ENCODE data around the gene SESTD1.

The SESTD1 gene

GRCh38 chr2:179264368-179265081 is at the start of gene SESTD1:
Gene SESTD1, minus strand, starts transcription at chr2:179264832. Its CDS starts 72,991 bp downstream, at chr2:179191841.
- DNase-seq (ENCODE audit: low read depth): no peak

GRCh38 chr2:179313057-179313456 is 48.4 kb upstream of the SESTD1 start:
- no peak for DNase-seq (ENCODE audit: low read depth)

GRCh38 chr2:179311101-179311500 is 46.5 kb upstream of the SESTD1 start:
- DNase-seq (ENCODE audit: low read depth): no peak

- DNase-seq (ENCODE audit: low read depth): no peak
Observed at GRCh38 chr2:179307616-179308371, 43.2 kb upstream of the SESTD1 start.

- no peak for DNase-seq (ENCODE audit: low read depth)
Observed at GRCh38 chr2:179305125-179305524, 40.5 kb upstream of the SESTD1 start.

GRCh38 chr2:179304424-179304823 is 39.8 kb upstream of the SESTD1 start:
- no peak for DNase-seq (ENCODE audit: low read depth)

GRCh38 chr2:179302764-179303571 is 38.3 kb upstream of the SESTD1 start:
- DNase-seq (ENCODE audit: low read depth): no peak

GRCh38 chr2:179302149-179302548 is 37.5 kb upstream of the SESTD1 start:
- no peak for DNase-seq (ENCODE audit: low read depth)

GRCh38 chr2:179298666-179299065 is 34.0 kb upstream of the SESTD1 start:
- DNase-seq (ENCODE audit: low read depth): no peak

GRCh38 chr2:179297927-179298326 is 33.3 kb upstream of the SESTD1 start:
- no peak for DNase-seq (ENCODE audit: low read depth)

GRCh38 chr2:179290329-179290728 is 25.7 kb upstream of the SESTD1 start:
- no peak for DNase-seq (ENCODE audit: low read depth)

GRCh38 chr2:179285060-179285459 is 20.4 kb upstream of the SESTD1 start:
- no peak for DNase-seq (ENCODE audit: low read depth)

GRCh38 chr2:179277429-179278196 is 13.0 kb upstream of the SESTD1 start:
- DNase-seq (ENCODE audit: low read depth): no peak

GRCh38 chr2:179275253-179276012 is 10.8 kb upstream of the SESTD1 start:
- no peak for DNase-seq (ENCODE audit: low read depth)

GRCh38 chr2:179274749-179275148 is 10.1 kb upstream of the SESTD1 start:
- no peak for DNase-seq (ENCODE audit: low read depth)

- no peak for DNase-seq (ENCODE audit: low read depth)
Observed at GRCh38 chr2:179273461-179273962, 8.9 kb upstream of the SESTD1 start.

GRCh38 chr2:179272406-179273192 is 8.0 kb upstream of the SESTD1 start:
- DNase-seq (ENCODE audit: low read depth): no peak

- DNase-seq (ENCODE audit: low read depth): no peak
Observed at GRCh38 chr2:179270689-179271088, 6.1 kb upstream of the SESTD1 start.

- peak; percentile 60 for DNase-seq (ENCODE audit: low read depth)
Observed at GRCh38 chr2:179268277-179268925, 3.8 kb upstream of the SESTD1 start.

- no peak for DNase-seq (ENCODE audit: low read depth)
Observed at GRCh38 chr2:179266271-179266670, 1.6 kb upstream of the SESTD1 start.
